LNCAP (cell line): ENCODE data around the gene LMTK3.

ENCODE experiments used
- CTCF ChIP-seq: fragments of 450-650 bp; IDR thresholded peaks from 2 replicates; pipeline ENCODE4 v1.5.1; 2017; ENCODE audit warnings: mild to moderate bottlenecking

Gene LMTK3

GRCh38 chr19:48473161-48473966 lies 38.3 kb downstream of the LMTK3 start:
- no peak for TF ChIP-seq CTCF

GRCh38 chr19:48471836-48472235 lies 39.8 kb downstream of the LMTK3 start:
- TF ChIP-seq CTCF: no peak

GRCh38 chr19:48470856-48471255 lies 40.8 kb downstream of the LMTK3 start:
- no peak for TF ChIP-seq CTCF

- TF ChIP-seq CTCF: no peak
These were observed 41.5 kb downstream of the LMTK3 start for GRCh38 chr19:48469934-48470680.

- TF ChIP-seq CTCF: no peak
These were observed 42.2 kb downstream of the LMTK3 start, which contains the start of gene CYTH2 for GRCh38 chr19:48469289-48469881. Gene CYTH2 (plus strand): TSS chr19:48469369. CDS start chr19:48469508, 139 bp downstream.

GRCh38 chr19:48468772-48469288 lies 42.8 kb downstream of the LMTK3 start:
- TF ChIP-seq CTCF: no peak

GRCh38 chr19:48466561-48467325 lies 44.9 kb downstream of the LMTK3 start:
- no peak for TF ChIP-seq CTCF
